C4-2B (cell line): Measurements from ENCODE around the gene ARL4C.

Experiments
- CTCF ChIP-seq: fragments of 450-650 bp; conservative IDR thresholded peaks from 2 replicates; pipeline ENCODE4 v1.5.1; 2017; ENCODE audit warnings: mild to moderate bottlenecking
- ZFX ChIP-seq: fragments of 450-650 bp; IDR thresholded peaks from 2 replicates; pipeline ENCODE4 v1.6.1; 2017

- TF ChIP-seq CTCF (no peak), ZFX (no peak)
Observed at GRCh38 chr2:234480337-234480736, 16.5 kb downstream of the ARL4C start.
